Type B pancreatic cell (in vitro differentiated cells): ENCODE measurements around the gene PPIA. TPM values are rescaled to one million over a fixed set of nuclear protein-coding genes. Genes with fewer than 3 reads are reported as not detected.

Experiments
- DNase-seq: peaks from one replicate; pipeline ENCODE4 v3.0.0; 2021; ENCODE audit warnings: mixed read lengths; ENCODE audit not compliant: unreplicated experiment; ENCODE audit errors: extremely low spot score
- H3K27ac Mint-ChIP-seq: 2 replicates; pipeline ENCODE4 v1.8.0; 2021; ENCODE audit warnings: mild to moderate bottlenecking, mixed read lengths
- H3K27me3 Mint-ChIP-seq: 2 replicates; pipeline ENCODE4 v1.8.0; 2021; ENCODE audit warnings: mixed read lengths
- H3K36me3 Mint-ChIP-seq: 2 replicates; pipeline ENCODE4 v1.8.0; 2021; ENCODE audit warnings: mixed read lengths
- H3K4me1 Mint-ChIP-seq: one replicate; pipeline ENCODE4 v1.8.0; 2021; ENCODE audit warnings: mixed read lengths; ENCODE audit not compliant: unreplicated experiment
- H3K4me3 Mint-ChIP-seq: 2 replicates; pipeline ENCODE4 v1.8.0; 2021; ENCODE audit warnings: mild to moderate bottlenecking, mixed read lengths
- H3K9me3 Mint-ChIP-seq: 2 replicates; pipeline ENCODE4 v1.8.0; 2021; ENCODE audit warnings: mixed read lengths
- total RNA-seq: library from RNA; stranded (reverse); gene quantifications from 2 replicates; pipeline ENCODE4 v1.2.1, GENCODE V29; 2021; ENCODE audit warnings: low replicate concordance
- TF ChIP-seq, protein P1 (sequence below): fragments of 200-600 bp; sonication (generic); conservative IDR thresholded peaks from 2 replicates; pipeline ENCODE4 v1.5.0; 2021; ENCODE audit warnings: antibody characterized with exemption, mild to moderate bottlenecking

PPIA gene
- total RNA-seq, 1 donor from 2014 or later = 1,469 TPM

DNA sequence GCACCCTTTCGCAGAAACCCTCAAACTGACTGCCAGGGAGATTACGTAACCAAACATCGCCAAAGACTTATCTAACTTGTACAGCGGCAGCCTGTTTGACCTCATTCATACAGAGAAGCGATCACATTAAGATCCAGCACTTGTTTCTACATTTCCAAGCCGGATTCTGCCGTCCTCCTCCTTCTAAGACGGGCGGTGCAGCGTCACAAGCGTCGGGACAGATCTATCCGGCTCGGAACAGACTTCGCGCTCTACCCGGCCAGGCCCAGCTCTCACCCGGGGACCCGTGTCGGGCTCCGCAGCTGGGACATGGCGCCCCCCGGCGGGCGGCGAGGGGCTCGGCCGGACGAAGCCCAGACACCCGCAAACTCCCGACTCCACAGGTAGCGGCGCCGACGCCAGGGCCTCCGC lies 51.0 kb downstream of the PPIA start:
- TF ChIP-seq, protein P1, sequence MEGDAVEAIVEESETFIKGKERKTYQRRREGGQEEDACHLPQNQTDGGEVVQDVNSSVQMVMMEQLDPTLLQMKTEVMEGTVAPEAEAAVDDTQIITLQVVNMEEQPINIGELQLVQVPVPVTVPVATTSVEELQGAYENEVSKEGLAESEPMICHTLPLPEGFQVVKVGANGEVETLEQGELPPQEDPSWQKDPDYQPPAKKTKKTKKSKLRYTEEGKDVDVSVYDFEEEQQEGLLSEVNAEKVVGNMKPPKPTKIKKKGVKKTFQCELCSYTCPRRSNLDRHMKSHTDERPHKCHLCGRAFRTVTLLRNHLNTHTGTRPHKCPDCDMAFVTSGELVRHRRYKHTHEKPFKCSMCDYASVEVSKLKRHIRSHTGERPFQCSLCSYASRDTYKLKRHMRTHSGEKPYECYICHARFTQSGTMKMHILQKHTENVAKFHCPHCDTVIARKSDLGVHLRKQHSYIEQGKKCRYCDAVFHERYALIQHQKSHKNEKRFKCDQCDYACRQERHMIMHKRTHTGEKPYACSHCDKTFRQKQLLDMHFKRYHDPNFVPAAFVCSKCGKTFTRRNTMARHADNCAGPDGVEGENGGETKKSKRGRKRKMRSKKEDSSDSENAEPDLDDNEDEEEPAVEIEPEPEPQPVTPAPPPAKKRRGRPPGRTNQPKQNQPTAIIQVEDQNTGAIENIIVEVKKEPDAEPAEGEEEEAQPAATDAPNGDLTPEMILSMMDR = peak; percentile 96
- peak; percentile 94 for DNase-seq
- Mint-ChIP-seq H3K27ac (peak overlapping the region; percentile 99), H3K4me3 (peak overlapping the region; percentile 98), H3K4me1 (peaks cover 30% of the 10 kb centered on the region), H3K36me3 (peaks cover 2% of the 10 kb centered on the region), H3K27me3 (no peaks in the 10 kb centered on the region), H3K9me3 (no peaks in the 10 kb centered on the region)

DNA sequence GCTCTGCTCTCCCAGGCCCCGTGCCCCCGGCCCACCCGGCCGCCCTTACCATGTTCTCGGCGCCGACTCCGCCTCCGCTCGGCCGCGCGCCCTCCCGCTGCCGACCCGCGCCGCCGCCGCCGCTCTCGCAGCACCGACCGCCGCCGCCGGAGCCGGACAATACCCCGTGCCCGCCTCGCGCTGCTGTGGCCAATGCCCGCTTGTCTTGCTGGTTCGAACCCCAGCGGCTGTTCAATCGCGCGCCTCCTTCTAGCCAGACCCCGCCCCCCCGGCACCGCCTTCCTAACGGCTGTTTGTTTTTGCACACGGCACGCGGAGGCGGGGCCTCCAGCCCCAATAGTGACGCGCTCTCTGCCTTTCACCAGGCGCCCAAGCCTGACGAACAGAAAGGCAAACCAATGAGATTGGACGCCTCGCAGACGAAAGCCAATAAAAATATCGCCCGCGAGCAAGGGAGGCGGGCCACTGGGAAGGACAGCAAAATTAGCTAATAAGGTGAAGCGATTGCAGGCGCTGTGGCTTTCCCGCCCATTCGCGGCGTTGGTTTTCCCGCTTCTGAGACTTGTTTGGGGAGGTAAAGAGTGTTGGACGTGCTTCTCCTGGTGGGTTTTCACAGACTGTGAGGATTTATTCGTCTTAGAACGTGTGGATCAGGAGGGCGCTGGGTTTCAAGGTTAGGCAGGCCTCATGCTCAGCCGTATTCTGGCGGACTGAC lies 51.6 kb downstream of the PPIA start, which contains the start of gene H2AZ2:
Gene H2AZ2, minus strand, starts transcription at position 168 of the 715 bp plus-strand sequence. Its CDS starts 116 bp downstream, at position 52.
- no peaks in the 10 kb centered on the region for H3K9me3 Mint-ChIP-seq
- DNase-seq = peak; percentile 100
- H3K27ac Mint-ChIP-seq = peak within 1 kb of the TSS; percentile 99
- no peaks in the 10 kb centered on the region for H3K27me3 Mint-ChIP-seq
- TF ChIP-seq, protein P1 = peak; percentile 9
- H3K4me3 Mint-ChIP-seq = peak within 1 kb of the TSS; percentile 98
- H3K4me1 Mint-ChIP-seq = peaks cover 28% of the 10 kb centered on the region
- no peaks in the 10 kb centered on the region for H3K36me3 Mint-ChIP-seq

DNA sequence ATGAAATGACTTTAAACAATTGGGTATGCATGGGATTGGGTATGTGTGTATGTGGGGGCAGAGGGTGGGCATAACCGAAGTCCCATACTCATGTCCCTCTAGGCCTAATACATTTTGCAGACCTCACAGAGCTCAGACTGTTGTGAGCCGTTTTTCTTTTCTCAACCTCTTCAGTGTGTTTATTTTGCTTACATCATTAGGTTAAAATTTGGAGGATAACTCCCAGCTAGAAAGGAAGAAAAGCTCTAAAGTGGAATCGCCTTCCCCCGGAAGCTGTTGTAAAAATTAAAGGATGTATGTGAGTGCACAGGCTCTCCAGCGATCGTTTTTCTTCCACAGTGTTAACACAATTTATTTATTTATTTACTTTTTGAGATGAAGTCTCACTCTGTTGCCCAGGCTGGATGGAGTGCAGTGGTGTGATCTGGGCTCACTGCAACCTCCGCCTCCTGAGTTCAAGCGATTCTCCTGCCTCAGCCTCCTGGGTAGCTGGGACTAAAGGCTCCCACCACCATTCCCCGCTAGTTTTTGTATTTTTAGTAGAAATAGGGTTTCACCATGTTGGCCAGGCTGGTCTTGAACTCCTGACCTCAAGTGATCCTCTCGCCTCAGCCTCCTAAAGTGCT lies 52.9 kb downstream of the PPIA start:
- H3K9me3 Mint-ChIP-seq = no peaks in the 10 kb centered on the region
- no peak for DNase-seq
- peaks cover 27% of the 10 kb centered on the region for H3K4me1 Mint-ChIP-seq
- H3K27ac Mint-ChIP-seq = peak overlapping the region; percentile 99
- H3K27me3 Mint-ChIP-seq = no peaks in the 10 kb centered on the region
- TF ChIP-seq, protein P1 = no peak
- peak overlapping the region; percentile 98 for H3K4me3 Mint-ChIP-seq
- no peaks in the 10 kb centered on the region for H3K36me3 Mint-ChIP-seq

DNA sequence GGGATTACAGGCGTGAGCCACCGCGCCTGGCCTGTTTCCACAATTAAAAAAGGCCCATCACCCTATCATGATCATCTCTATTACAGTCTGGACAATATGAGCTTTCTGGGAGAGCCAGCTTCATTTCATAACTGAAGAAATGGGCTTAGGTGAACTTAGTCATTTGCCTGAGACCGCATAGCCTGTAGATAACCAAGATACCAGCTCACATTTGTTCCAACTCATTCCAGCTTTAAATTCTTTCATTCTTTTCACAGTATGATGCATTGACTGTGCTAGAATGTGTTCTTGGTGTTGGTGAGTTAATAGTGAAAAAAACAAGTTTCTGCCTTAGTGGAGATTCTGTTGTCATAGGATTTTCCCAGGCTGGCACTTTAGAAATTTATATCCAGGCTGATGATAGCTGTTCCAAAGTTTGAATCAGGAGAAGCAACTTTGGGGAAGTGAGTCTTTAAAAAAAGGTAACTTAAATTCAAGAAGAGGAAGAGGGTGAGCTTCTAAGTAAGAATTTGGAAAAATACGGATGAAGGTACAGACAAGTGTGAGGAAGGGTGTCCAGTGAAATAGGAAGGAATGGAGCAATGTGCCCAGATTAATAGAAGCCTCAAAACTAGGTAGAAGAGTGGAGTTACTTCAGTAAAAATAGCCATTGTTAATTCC lies 53.5 kb downstream of the PPIA start:
- Mint-ChIP-seq H3K4me3 (peak overlapping the region; percentile 98), H3K27ac (peak overlapping the region; percentile 99), H3K4me1 (peaks cover 23% of the 10 kb centered on the region), H3K27me3 (no peaks in the 10 kb centered on the region), H3K9me3 (no peaks in the 10 kb centered on the region), H3K36me3 (no peaks in the 10 kb centered on the region)
- TF ChIP-seq, protein P1 = no peak
- DNase-seq = no peak

DNA sequence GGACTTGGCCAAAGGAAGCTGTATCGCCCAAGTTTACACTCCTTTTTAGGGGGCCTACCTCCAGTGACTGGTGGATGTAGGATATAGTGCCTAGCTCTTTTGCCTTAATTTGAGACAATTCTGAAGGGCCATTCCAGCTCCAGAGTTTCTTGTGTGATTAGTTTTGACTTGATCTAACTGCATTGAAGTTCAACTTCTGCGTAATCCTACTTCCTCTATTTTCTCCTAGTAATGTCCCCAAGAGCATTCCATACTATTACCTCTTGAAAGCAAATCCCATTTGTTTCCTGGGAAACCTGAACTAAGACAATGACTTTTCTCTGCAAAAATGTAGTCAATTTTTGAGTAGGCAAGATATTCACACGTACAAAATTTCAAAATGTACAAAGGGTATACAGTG lies 56.1 kb downstream of the PPIA start:
- no peaks in the 10 kb centered on the region for H3K9me3 Mint-ChIP-seq
- H3K36me3 Mint-ChIP-seq = no peaks in the 10 kb centered on the region
- no peak overlapping the region for H3K27ac Mint-ChIP-seq
- TF ChIP-seq, protein P1 = no peak
- no peak for DNase-seq
- H3K27me3 Mint-ChIP-seq = no peaks in the 10 kb centered on the region
- H3K4me1 Mint-ChIP-seq = peaks cover 11% of the 10 kb centered on the region
- H3K4me3 Mint-ChIP-seq = no peak overlapping the region

Other genes starting within 250 kb of the PPIA start
- gene DDX56, start 222.8 kb upstream of the PPIA start, total RNA-seq = 86.5 and 100 TPM in 2 replicates
- 92.8 and 97.1 TPM in 2 replicates for gene TMED4, start 214.4 kb upstream of the PPIA start, total RNA-seq
- gene OGDH, start 190.1 kb upstream of the PPIA start, total RNA-seq = 92.8 and 122 TPM in 2 replicates
- 112 and 122 TPM in 2 replicates for gene ZMIZ2, start 47.8 kb upstream of the PPIA start, total RNA-seq
- 116 and 239 TPM in 2 replicates for gene H2AZ2, start 51.4 kb downstream of the PPIA start, total RNA-seq
- gene PURB, start 88.8 kb downstream of the PPIA start, total RNA-seq = 24.8 and 29.0 TPM in 2 replicates
- gene MYO1G, start 182.3 kb downstream of the PPIA start, total RNA-seq = 0.52 and 0.53 TPM in 2 replicates
- gene CCM2, start 203.5 kb downstream of the PPIA start, total RNA-seq = 29.8 and 33.8 TPM in 2 replicates